K562 (cell line): ENCODE measurements around the gene SVEP1. TPM values are rescaled to one million over a fixed set of nuclear protein-coding genes. Genes with fewer than 3 reads are reported as not detected.

Experiments
- ATAC-seq: fragments of 200-7000 bp; cut with Tn5 transposase; 3 replicates; pipeline ENCODE4 v1.9.1; 2020; ENCODE audit warnings: moderate library complexity
- BruUV-seq: library from RNA; stranded (reverse); fragments of 400-500 nt; replicated peaks from 2 replicates; lab custom pipeline; 2021; lab: Mats Ljungman, UMichigan
- CTCF ChIA-PET: fragments of 300-600 bp; formaldehyde crosslinking; extraction: SDS; loops from one replicate; lab custom pipeline; 2021; ENCODE audit warnings: low intra/inter-chr PET ratio; lab: Yijun Ruan, JAX
- POLR2A ChIA-PET: fragments of 300-600, 350-650 bp; sonication (Branson Sonifier 250); formaldehyde crosslinking; extraction: SDS; loops from one replicate; lab custom pipeline; 2021; ENCODE audit warnings: antibody characterized with exemption, inconsistent platforms; lab: Yijun Ruan, JAX
- DNase-seq, 4 experiments: peaks; one replicate each; pipeline versions ENCODE4 v3.0.0 to v3.0.0-alpha.2; 2011 to 2018; ENCODE audit warnings: low spot score in 3 of 4, mixed read lengths in 3 of 4; ENCODE audit errors: extremely low read depth in 1 of 4
- FAIRE-seq: peaks from 2 replicates; lab custom pipeline; 2011; peaks lifted over from hg19 to GRCh38; lab: Jason Lieb, UNC
- H2AFZ ChIP-seq: 2 replicates; pipeline ENCODE4 v1.6.0; 2011; ENCODE audit warnings: low read depth, low read length, control low read depth, inconsistent platforms
- H3K27ac ChIP-seq: fragments of 200-600 bp; 3 replicates; pipeline ENCODE4 v1.8.0; 2011; ENCODE audit warnings: low read depth, mild to moderate bottlenecking, control low read depth, inconsistent platforms, low read length, moderate library complexity, mixed read lengths; ENCODE audit errors: extremely low read depth
- H3K27me3 ChIP-seq, 2 experiments: fragments of 300-600 bp in 1 of 2; 2 replicates in 1 of 2; 3 replicates in 1 of 2; pipeline versions ENCODE4 v1.6.0 to v1.8.0; 2011; ENCODE audit warnings: inconsistent platforms in 2 of 2, low read length in 2 of 2, mild to moderate bottlenecking in 1 of 2, mixed read lengths in 1 of 2, moderate library complexity in 1 of 2; ENCODE audit not compliant: control insufficient read depth in 2 of 2, insufficient read depth in 2 of 2
- H3K36me3 ChIP-seq: fragments of 300-600 bp; 3 replicates; pipeline ENCODE4 v1.8.0; 2011; ENCODE audit warnings: mild to moderate bottlenecking, low read length, inconsistent platforms; ENCODE audit not compliant: control insufficient read depth, insufficient read depth
- H3K4me1 ChIP-seq, 2 experiments: fragments of 200-600 bp in 1 of 2; replicated peaks in 1 of 2; 2 replicates in 1 of 2; 3 replicates in 1 of 2; pipeline versions ENCODE4 v1.5.1 to v1.8.0; 2011; ENCODE audit warnings: inconsistent platforms in 2 of 2, low read length in 2 of 2, mild to moderate bottlenecking in 1 of 2, mixed read lengths in 1 of 2, moderate library complexity in 1 of 2; ENCODE audit not compliant: control insufficient read depth in 2 of 2, insufficient read depth in 2 of 2
- H3K4me2 ChIP-seq: 2 replicates; pipeline ENCODE4 v1.6.1; 2011; ENCODE audit warnings: low read length, control low read depth, inconsistent platforms, mixed read lengths; ENCODE audit not compliant: insufficient read depth
- H3K4me3 ChIP-seq: fragments of 200-600 bp; sonication (generic), shearing (Covaris generic); 2 replicates; pipeline ENCODE4 v1.5.1; 2016; ENCODE audit warnings: control low read depth, inconsistent platforms
- H3K79me2 ChIP-seq: fragments of 200-600 bp; 3 replicates; pipeline ENCODE4 v1.8.0; 2011; ENCODE audit warnings: low read length, inconsistent platforms; ENCODE audit not compliant: control insufficient read depth, insufficient read depth
- H3K9ac ChIP-seq, 2 experiments: 2 replicates each; pipeline versions ENCODE4 v1.6.0 to v1.6.1; 2011; ENCODE audit warnings: low read depth in 2 of 2, low read length in 2 of 2, control low read depth in 1 of 2, inconsistent platforms in 1 of 2, mild to moderate bottlenecking in 1 of 2, mixed read lengths in 1 of 2; ENCODE audit not compliant: insufficient read depth in 1 of 2
- H3K9me1 ChIP-seq: one replicate; pipeline ENCODE4 v1.6.0; 2011; ENCODE audit warnings: inconsistent platforms, mild to moderate bottlenecking, low read length, moderate library complexity; ENCODE audit not compliant: control insufficient read depth, insufficient read depth
- H3K9me3 ChIP-seq: replicated peaks from 2 replicates; pipeline ENCODE4 v1.5.1; 2011; ENCODE audit warnings: low read depth, low read length, inconsistent platforms; ENCODE audit not compliant: control insufficient read depth, insufficient read depth
- H4K20me1 ChIP-seq: replicated peaks from 2 replicates; pipeline ENCODE4 v1.6.1; 2011; ENCODE audit warnings: low read length, inconsistent platforms, mixed read lengths; ENCODE audit not compliant: control insufficient read depth, insufficient read depth
- EHMT2 ChIP-seq: fragments of 450-650 bp; IDR thresholded peaks from 2 replicates; pipeline ENCODE4 v1.6.1; 2018; ENCODE audit warnings: antibody characterized with exemption
- PTBP1 ChIP-seq: fragments of 200-400 bp; formaldehyde crosslinking; IDR thresholded peaks from 2 replicates; pipeline ENCODE4 v1.6.1; 2017; ENCODE audit warnings: low read depth, low read length
- SMARCA5 ChIP-seq: fragments of 450-650 bp; IDR thresholded peaks from 2 replicates; pipeline ENCODE4 v1.6.1; 2016
- TRIM24 ChIP-seq, 2 experiments: fragments of 450-650 bp; IDR thresholded peaks; 2 replicates each; pipeline ENCODE4 v1.6.1; 2016
- ZNF23 ChIP-seq: fragments of 250-450 bp; sonication (Bioruptor Pico); IDR thresholded peaks from 2 replicates; pipeline ENCODE4 v1.4.0; 2020; ENCODE audit warnings: mild to moderate bottlenecking
- WGBS: fragments of 100-300 bp; shearing (Covaris generic); methylation state at CpG from one replicate; pipeline ENCODE4 v1.1.6; 2016; ENCODE audit warnings: low coverage, mixed read lengths; ENCODE audit not compliant: insufficient coverage; ENCODE audit errors: missing lambda C conversion rate; 5-methylcytosine and 5-hydroxymethylcytosine counted together
- in situ Hi-C: fragments of 300-500 bp; cut with MboI; formaldehyde crosslinking; loops from 4 replicates; pipeline ENCODE4 v1.15.0; 2018; ENCODE audit warnings: inconsistent platforms, mixed read lengths
- intact Hi-C: fragments of 100-400 bp; cut with micrococcal nuclease; formaldehyde crosslinking; loops from 2 replicates; pipeline ENCODE4 v1.14.2; 2022
- polyA plus RNA-seq, 8 experiments: library from polyadenylated mRNA; depleted of rRNA in 4 of 8; stranded (reverse) in 5 of 8; unstranded in 3 of 8; fragments of >200 nt; fragmentation: Nextera tagmentation in 2 of 8; fragmentation: Illumina TruSeq in 1 of 8; extraction: Ambion mirVana in 2 of 8; extraction: Trizol in 1 of 8; gene quantifications; 2 replicates each; pipeline versions ENCODE4 v1.2.1 to v1.2.3, GENCODE V29; 2011 to 2014; ENCODE audit warnings: inconsistent platforms in 1 of 8, missing spikeins in 1 of 8
- total RNA-seq, 7 experiments: library from RNA; depleted of rRNA in 6 of 7; stranded (reverse); fragments of >200 nt in 6 of 7; fragmentation: Illumina TruSeq in 2 of 7; extraction: Trizol in 2 of 7; gene quantifications; 2 replicates each; pipeline versions ENCODE4 v1.2.1 to v1.2.3, GENCODE V29; 2011 to 2021; ENCODE audit warnings: low replicate concordance in 1 of 7
- TF ChIP-seq, protein P1 (sequence below): fragments of 200-800 bp; sonication (Bioruptor generic); IDR thresholded peaks from 2 replicates; pipeline ENCODE4 v1.6.1; 2016; ENCODE audit warnings: missing genetic modification characterization, missing compliant biosample characterization

Gene SVEP1
- total and polyA plus RNA-seq, 9 of the 15 experiments (the other 6 are each of a cell fraction or from before 2014, with no cell fraction given) = 0.20 to 0.84 (median 0.43) TPM

- Histone ChIP-seq H2AFZ (no peak overlapping the region), H3K36me3 (no peaks in the 10 kb centered on the region), H3K9me1 (no peaks in the 10 kb centered on the region), H3K9me3 (no peaks in the 10 kb centered on the region), H4K20me1 (no peaks in the 10 kb centered on the region), H3K79me2 (no peaks in the 10 kb centered on the region), H3K27ac (no peak overlapping the region), H3K9ac (no peak overlapping the region), H3K4me3 (no peak overlapping the region), H3K27me3 (no peaks in the 10 kb centered on the region), H3K4me1 (no peaks in the 10 kb centered on the region), H3K4me2 (no peak overlapping the region)
- ATAC-seq (no peak), FAIRE-seq (no peak), DNase-seq (no peak)
- WGBS = 0% methylated on average over 9 of the region's 9 CpGs
- no TSS peak for BruUV-seq
- ChIA-PET POLR2A (no interaction called here), CTCF (no interaction called here)
- intact Hi-C loops = loop anchor here (10.0 kb wide), 2 partner anchors 411 to 721 kb away; no protein-coding TSS in a partner anchor
- TF ChIP-seq, protein P1, sequence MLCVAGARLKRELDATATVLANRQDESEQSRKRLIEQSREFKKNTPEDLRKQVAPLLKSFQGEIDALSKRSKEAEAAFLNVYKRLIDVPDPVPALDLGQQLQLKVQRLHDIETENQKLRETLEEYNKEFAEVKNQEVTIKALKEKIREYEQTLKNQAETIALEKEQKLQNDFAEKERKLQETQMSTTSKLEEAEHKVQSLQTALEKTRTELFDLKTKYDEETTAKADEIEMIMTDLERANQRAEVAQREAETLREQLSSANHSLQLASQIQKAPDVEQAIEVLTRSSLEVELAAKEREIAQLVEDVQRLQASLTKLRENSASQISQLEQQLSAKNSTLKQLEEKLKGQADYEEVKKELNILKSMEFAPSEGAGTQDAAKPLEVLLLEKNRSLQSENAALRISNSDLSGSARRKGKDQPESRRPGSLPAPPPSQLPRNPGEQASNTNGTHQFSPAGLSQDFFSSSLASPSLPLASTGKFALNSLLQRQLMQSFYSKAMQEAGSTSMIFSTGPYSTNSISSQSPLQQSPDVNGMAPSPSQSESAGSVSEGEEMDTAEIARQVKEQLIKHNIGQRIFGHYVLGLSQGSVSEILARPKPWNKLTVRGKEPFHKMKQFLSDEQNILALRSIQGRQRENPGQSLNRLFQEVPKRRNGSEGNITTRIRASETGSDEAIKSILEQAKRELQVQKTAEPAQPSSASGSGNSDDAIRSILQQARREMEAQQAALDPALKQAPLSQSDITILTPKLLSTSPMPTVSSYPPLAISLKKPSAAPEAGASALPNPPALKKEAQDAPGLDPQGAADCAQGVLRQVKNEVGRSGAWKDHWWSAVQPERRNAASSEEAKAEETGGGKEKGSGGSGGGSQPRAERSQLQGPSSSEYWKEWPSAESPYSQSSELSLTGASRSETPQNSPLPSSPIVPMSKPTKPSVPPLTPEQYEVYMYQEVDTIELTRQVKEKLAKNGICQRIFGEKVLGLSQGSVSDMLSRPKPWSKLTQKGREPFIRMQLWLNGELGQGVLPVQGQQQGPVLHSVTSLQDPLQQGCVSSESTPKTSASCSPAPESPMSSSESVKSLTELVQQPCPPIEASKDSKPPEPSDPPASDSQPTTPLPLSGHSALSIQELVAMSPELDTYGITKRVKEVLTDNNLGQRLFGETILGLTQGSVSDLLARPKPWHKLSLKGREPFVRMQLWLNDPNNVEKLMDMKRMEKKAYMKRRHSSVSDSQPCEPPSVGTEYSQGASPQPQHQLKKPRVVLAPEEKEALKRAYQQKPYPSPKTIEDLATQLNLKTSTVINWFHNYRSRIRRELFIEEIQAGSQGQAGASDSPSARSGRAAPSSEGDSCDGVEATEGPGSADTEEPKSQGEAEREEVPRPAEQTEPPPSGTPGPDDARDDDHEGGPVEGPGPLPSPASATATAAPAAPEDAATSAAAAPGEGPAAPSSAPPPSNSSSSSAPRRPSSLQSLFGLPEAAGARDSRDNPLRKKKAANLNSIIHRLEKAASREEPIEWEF = no peak
- no peak for TF ChIP-seq PTBP1
- TF ChIP-seq ZNF23 = no peak
- TF ChIP-seq SMARCA5 = no peak
- no peak for TF ChIP-seq EHMT2
- no peak for TF ChIP-seq TRIM24 (IDR thresholded peaks at IDR 0.05)
- in situ Hi-C loops = no loop called here
These were observed 46.7 kb upstream of the SVEP1 start for GRCh38 chr9:110626101-110626829.
